Upper lobe of right lung (tissue), 1 donor: ENCODE results near the gene PLAC1. TPM values are rescaled to one million over a fixed set of nuclear protein-coding genes. Genes with fewer than 3 reads are reported as not detected.

Experiments
- ATAC-seq: fragments of 200-7000 bp; cut with Tn5 transposase; one replicate; pipeline ENCODE4 v1.9.1; 2020; ENCODE audit warnings: mild to moderate bottlenecking, moderate library complexity
- DNase-seq: peaks from one replicate; pipeline ENCODE4 v3.0.0-alpha.2; 2020
- H3K27ac ChIP-seq: fragments of 200-600 bp; one replicate; pipeline ENCODE4 v1.8.0; 2022
- H3K27me3 ChIP-seq: fragments of 200-600 bp; one replicate; pipeline ENCODE4 v1.8.0; 2022; ENCODE audit warnings: mild to moderate bottlenecking
- H3K36me3 ChIP-seq: fragments of 200-600 bp; one replicate; pipeline ENCODE4 v1.8.0; 2022
- H3K4me1 ChIP-seq: fragments of 200-600 bp; one replicate; pipeline ENCODE4 v1.8.0; 2022
- H3K4me3 ChIP-seq: fragments of 200-600 bp; one replicate; pipeline ENCODE4 v1.8.0; 2022; ENCODE audit warnings: mild to moderate bottlenecking
- H3K9me3 ChIP-seq: fragments of 200-600 bp; one replicate; pipeline ENCODE4 v1.8.0; 2022
- CTCF ChIP-seq: fragments of 200-600 bp; IDR thresholded peaks from one replicate; pipeline ENCODE4 v1.8.0; 2022; ENCODE audit warnings: antibody characterized with exemption
- intact Hi-C: fragments of 100-400 bp; cut with DNase I; formaldehyde crosslinking; loops from one replicate; pipeline ENCODE4 v1.11.0; 2022
- total RNA-seq: library from RNA; stranded (reverse); fragmentation: NEBNext Ultra II Directional; extraction: Animal tissue kit (Norgen Biotek cat#: 25700); gene quantifications from one replicate; pipeline ENCODE4 v1.2.1, GENCODE V29; 2021
- donor health status: DM: no; HTN: yes; CAD: no; lungs with severe emphysema.

Gene PLAC1
- total RNA-seq, 1 donor from 2014 or later, result not detected

GRCh38 chrX:134692990-134693389 lies 34.7 kb upstream of the PLAC1 start:
- no peaks in the 10 kb centered on the region for H3K27me3 ChIP-seq
- H3K36me3 ChIP-seq, result no peaks in the 10 kb centered on the region
- H3K27ac ChIP-seq, result no peak overlapping the region
- DNase-seq (no peak), ATAC-seq (no peak)
- intact Hi-C loops, result no loop called here
- H3K4me1 ChIP-seq, result no peaks in the 10 kb centered on the region
- no peak overlapping the region for H3K4me3 ChIP-seq
- no peaks in the 10 kb centered on the region for H3K9me3 ChIP-seq
- TF ChIP-seq CTCF, result no peak

GRCh38 chrX:134692233-134692632 lies 34.0 kb upstream of the PLAC1 start:
- intact Hi-C loops, result no loop called here
- Histone ChIP-seq H3K4me1 (no peaks in the 10 kb centered on the region), H3K4me3 (no peak overlapping the region), H3K27ac (no peak overlapping the region), H3K36me3 (no peaks in the 10 kb centered on the region), H3K9me3 (no peaks in the 10 kb centered on the region), H3K27me3 (no peaks in the 10 kb centered on the region)
- no peak for TF ChIP-seq CTCF
- ATAC-seq, result no peak
- DNase-seq, result no peak

- Histone ChIP-seq H3K27ac (no peak overlapping the region), H3K4me3 (no peak overlapping the region), H3K9me3 (no peaks in the 10 kb centered on the region), H3K4me1 (no peaks in the 10 kb centered on the region), H3K27me3 (no peaks in the 10 kb centered on the region), H3K36me3 (no peaks in the 10 kb centered on the region)
- DNase-seq (no peak), ATAC-seq (no peak)
- no peak for TF ChIP-seq CTCF
- intact Hi-C loops, result no loop called here
Measured at GRCh38 chrX:134691453-134691852, 33.2 kb upstream of the PLAC1 start.

- Histone ChIP-seq H3K27ac (no peak overlapping the region), H3K9me3 (no peaks in the 10 kb centered on the region), H3K36me3 (no peaks in the 10 kb centered on the region), H3K4me3 (no peak overlapping the region), H3K4me1 (no peaks in the 10 kb centered on the region), H3K27me3 (no peaks in the 10 kb centered on the region)
- TF ChIP-seq CTCF, result no peak
- ATAC-seq, result no peak
- DNase-seq, result no peak
- intact Hi-C loops, result no loop called here
Measured at GRCh38 chrX:134688839-134689238, 30.6 kb upstream of the PLAC1 start.

GRCh38 chrX:134688031-134688823 lies 30.0 kb upstream of the PLAC1 start:
- no peak for ATAC-seq

More at GRCh38 chrX:134688031-134688823, 30.0 kb upstream of the PLAC1 start:
- H3K4me3 ChIP-seq, result no peak overlapping the region
- no peaks in the 10 kb centered on the region for H3K36me3 ChIP-seq
- no peak overlapping the region for H3K27ac ChIP-seq
- no peak for TF ChIP-seq CTCF
- no peaks in the 10 kb centered on the region for H3K4me1 ChIP-seq
- no peaks in the 10 kb centered on the region for H3K27me3 ChIP-seq
- intact Hi-C loops, result no loop called here
- no peaks in the 10 kb centered on the region for H3K9me3 ChIP-seq
- no peak for DNase-seq
